Renal cortical epithelial cell (primary cell): ENCODE results near the gene NAMPT. TPM values are rescaled to one million over a fixed set of nuclear protein-coding genes. Genes with fewer than 3 reads are reported as not detected.
A peak's percentile ranks its signal among the peaks of the same experiment; 100 is the strongest.
"Not testable (repeated sequence)": the region's sequence is repeated elsewhere in the genome, so short reads cannot be mapped to it uniquely, and the experiment has no call there.

Source experiments
- DNase-seq: peaks from one replicate; pipeline ENCODE4 v3.0.0-alpha.2; 2011; ENCODE audit warnings: low read depth
- total RNA-seq: library from RNA; depleted of rRNA; stranded (reverse); fragments of >200 nt; gene quantifications from 2 replicates; pipeline ENCODE4 v1.2.3, GENCODE V29; 2014

The NAMPT gene
- total RNA-seq, 1 donor from 2014 or later = 154 TPM

- DNase-seq = peak; percentile 41
Observed at GRCh38 chr7:106231856-106232490, 52.8 kb downstream of the NAMPT start.

GRCh38 chr7:106225856-106226255, 58.9 kb downstream of the NAMPT start:
- no peak for DNase-seq

- DNase-seq = no peak
Observed at GRCh38 chr7:106224797-106225196, 60.0 kb downstream of the NAMPT start.

GRCh38 chr7:106223156-106223555, 61.6 kb downstream of the NAMPT start:
- peak; percentile 42 for DNase-seq

DNA sequence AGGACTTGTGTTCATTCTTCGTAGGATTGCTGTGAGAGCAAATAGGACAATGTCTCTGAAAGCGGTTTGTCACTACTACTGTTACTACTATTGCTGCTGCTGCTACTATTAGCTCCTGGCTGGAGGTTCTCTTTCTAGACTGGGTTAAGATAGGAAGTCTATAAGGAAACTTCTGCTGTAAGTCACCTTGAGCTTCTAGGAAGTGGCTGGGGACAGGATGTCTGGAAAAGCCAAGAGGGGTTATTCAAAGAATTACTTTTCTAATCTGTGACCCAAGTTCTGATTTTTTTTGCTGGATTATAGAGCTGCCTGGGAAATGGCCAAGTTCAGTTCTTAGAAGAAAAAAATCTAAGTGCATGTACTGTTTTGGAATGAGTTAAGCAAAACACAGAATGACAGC, 62.2 kb downstream of the NAMPT start:
- no peak for DNase-seq

DNA sequence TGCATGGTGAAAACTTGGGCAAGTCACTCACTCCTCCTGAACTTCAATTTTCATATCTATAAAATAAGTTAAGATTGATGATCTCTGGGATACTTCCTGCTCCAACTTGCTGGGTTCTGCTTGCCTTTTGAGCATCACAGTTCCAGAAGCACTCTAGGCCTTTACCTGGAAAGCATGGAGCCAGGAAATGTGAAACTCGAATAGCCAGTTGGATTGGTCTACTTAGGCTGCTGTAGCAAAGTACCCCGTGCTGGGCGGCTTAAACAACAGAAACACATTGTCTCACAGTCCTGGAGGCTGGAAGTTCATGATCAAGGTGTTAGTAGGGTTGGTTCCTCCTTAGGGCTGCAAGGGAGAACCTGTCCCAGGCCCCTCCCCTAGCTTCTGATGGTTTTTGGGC, 64.5 kb downstream of the NAMPT start:
- DNase-seq = no peak

DNA sequence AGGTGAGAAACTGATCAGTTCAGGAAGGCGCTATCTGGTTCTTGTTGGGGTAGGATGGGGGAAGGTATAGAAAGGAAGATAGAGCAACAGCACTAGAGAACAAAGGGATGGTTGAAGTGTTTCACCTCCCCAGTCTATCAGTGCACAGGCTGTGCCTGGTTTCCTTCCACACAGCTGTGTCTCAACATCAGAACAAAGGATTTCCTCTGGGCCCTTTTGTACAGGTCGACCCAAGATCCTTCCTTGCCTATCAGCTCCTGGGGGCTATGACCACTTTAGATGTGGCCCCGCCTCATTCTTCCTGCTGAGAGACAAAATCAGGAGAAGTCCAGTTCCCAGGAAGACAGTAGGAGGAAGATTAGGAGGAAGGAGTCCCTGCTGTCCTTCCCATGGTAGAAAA, 65.6 kb downstream of the NAMPT start:
- DNase-seq = no peak

DNA sequence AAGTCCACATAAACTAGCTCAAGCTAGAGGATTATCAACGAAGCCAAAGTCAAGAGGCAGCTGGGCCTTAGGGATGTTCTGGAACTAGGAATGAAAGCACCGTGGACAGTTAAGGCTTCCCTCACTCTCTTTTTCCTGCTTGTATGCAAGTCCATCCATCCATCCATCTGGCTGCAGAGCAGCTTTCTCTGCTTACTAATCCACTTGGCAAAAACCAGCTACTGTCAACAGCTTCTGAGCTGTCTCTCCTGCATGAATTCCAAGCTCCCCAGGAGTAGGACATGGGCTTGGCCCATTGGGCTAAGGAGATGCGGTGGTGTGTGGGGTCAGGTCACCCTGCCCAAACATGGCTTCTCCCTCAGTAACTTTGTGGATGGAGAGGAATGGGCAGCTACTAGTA, 66.2 kb downstream of the NAMPT start:
- no peak for DNase-seq

DNA sequence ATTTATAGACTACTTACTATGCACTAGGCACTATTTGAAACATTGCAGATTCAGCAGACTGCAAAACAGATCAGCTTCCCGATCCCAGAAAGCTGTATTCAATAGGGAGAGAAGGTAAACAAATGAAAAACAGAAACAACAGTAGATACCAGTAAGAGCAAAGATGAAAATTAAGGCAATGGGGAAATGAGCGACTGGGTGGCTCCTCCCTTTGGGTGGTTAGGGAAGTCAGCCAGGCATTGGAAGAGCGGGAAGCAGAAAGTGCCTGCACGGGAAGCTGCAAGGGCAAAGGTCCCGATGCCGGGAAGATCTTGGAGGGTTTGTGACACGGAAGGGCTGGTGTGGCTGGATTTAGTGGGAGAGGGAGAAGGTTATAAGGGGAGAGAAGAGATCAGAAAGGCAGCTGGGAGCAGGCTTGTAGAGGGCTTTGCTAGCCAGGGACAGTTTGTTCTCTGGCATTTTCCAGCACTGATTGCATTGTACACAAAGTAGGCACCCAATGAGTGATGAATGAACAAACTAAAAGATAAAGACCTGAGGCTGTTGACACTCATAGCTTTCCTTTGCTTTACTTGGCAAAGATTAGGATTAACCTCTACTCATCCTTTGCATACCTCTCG, 67.8 kb downstream of the NAMPT start:
- DNase-seq = peak; percentile 80

- peak; percentile 98 for DNase-seq
Observed at GRCh38 chr7:106216517-106216922, 68.3 kb downstream of the NAMPT start.

DNA sequence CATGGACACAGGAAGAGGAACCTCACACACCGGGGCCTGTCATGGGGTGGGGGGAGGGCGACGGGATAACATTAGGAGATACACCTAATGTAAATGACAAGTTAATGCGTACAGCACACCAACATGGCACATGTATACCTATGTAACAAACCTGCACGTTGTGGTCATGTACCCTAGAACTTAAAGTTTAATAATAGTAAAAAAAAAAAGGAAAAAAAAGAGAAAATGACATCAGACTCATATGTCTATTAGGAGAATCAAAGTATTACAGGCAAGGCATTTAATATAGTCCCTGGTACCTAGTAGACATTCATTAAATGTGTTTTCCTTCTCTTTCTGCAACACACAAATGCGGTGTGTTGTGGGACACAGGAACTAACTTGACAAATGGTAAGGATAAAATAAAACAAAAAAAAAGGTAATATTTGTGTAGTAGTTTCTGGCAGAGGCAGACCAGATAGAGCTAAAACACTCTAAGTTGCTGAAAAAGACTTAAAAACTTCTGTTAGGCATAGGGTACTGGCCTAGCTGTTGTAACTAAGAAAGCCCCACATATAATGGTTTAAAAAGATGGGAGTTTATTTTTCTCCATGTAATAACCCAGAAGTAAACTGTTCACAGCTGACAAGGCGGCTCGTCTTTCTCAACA, 68.8 kb downstream of the NAMPT start:
- no peak for DNase-seq

DNA sequence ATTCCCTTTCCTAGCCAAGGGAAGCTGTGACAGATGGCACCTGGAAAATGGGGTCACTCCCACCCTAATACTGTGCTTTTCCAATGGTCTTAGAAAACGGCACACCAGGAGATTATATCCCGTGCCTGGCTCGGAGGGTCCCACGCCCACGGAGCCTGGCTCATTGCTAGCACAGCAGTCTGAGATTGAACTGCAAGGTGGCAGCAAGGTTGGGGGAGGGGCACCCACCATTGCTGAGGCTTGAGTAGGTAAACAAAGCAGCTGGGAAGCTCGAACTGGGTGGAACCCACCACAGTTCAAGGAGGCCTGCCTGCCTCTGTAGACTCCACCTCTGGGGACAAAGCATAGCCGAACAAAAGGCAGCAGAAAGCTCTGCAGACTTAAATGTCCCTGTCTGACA, 75.8 kb downstream of the NAMPT start:
- DNase-seq = not testable (repeated sequence)

- no peak for DNase-seq
Observed at GRCh38 chr7:106206826-106207541, 77.8 kb downstream of the NAMPT start.

GRCh38 chr7:106205621-106206222, 79.1 kb downstream of the NAMPT start:
- DNase-seq = peak; percentile 66

DNA sequence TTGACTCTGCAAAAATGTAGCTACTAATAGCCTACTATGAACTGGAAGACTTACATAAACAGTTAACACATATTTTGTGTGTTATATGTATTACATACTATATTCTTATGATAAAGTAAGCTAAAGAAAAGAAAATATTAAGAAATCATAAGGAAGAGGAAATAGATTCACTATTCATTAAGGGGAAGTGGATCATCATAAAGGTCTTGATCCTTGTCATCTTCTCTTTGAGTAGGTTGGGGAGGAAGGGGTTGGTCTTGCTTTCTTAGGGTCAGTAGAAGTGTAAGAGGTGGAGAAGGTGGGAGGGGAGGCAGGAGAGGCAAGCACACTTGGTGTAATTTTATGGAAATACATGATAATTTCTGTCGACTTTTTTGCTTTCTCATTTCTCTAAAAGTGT, 81.3 kb downstream of the NAMPT start:
- DNase-seq = no peak

DNA sequence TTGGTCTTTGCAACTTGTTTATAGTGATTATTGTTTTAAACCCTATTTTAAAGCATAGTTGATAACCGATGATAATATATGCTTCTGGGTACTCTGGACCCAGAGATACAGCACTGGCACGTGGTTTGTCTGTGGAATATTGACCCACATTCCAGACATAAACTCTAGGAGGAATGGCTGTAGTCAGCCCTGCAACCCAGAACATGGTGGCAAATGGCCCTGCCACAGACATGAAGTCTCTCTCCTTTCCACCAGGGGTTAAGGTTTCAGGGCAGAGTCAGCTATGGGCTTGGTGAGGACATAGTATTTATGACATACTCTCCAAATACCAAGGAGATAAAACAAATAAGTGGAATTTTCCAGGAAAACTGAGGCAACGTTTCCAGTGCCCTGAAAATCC, 83.6 kb downstream of the NAMPT start:
- no peak for DNase-seq

- DNase-seq = no peak
Observed at GRCh38 chr7:106199813-106200364, 84.9 kb downstream of the NAMPT start.

- DNase-seq = no peak
Observed at GRCh38 chr7:106199024-106199423, 85.8 kb downstream of the NAMPT start.
